ENCODE data around the gene ACOX2.

The ACOX2 gene

DNA sequence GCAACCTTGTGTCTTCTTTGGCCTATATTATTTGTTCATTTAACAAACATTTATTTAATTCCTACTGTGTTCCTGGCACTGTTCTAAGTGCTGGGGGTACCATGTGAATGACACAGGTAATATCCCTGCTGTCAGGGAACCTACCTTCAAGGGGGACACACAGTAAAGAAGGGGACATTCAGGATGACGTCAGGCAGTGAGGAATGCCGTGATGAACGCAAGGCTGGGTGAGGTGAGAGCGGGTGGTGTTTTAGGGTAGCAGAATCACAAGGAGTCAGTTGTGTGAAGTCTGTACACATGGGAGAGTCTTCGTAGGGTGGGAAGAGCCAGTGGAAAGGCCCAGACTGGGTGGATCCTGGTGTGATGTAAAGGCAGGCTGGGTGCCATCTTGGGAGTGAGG lies 41.9 kb upstream of the ACOX2 start:
- in situ Hi-C loops (cut with MboI; ENCODE audit: low sequenced_read_pairs, unreplicated experiment), result loop anchor here (10.0 kb wide), 1 partner anchor 46 kb away; no protein-coding TSS in a partner anchor
- TF ChIP-seq, protein P1, sequence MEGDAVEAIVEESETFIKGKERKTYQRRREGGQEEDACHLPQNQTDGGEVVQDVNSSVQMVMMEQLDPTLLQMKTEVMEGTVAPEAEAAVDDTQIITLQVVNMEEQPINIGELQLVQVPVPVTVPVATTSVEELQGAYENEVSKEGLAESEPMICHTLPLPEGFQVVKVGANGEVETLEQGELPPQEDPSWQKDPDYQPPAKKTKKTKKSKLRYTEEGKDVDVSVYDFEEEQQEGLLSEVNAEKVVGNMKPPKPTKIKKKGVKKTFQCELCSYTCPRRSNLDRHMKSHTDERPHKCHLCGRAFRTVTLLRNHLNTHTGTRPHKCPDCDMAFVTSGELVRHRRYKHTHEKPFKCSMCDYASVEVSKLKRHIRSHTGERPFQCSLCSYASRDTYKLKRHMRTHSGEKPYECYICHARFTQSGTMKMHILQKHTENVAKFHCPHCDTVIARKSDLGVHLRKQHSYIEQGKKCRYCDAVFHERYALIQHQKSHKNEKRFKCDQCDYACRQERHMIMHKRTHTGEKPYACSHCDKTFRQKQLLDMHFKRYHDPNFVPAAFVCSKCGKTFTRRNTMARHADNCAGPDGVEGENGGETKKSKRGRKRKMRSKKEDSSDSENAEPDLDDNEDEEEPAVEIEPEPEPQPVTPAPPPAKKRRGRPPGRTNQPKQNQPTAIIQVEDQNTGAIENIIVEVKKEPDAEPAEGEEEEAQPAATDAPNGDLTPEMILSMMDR (IDR thresholded peaks at IDR 0.05; ENCODE audit: borderline replicate concordance, control extremely low read depth, extremely low read depth, insufficient read depth, missing control alignments), result no peak
- no peak for DNase-seq (ENCODE audit: low spot score)

GRCh38 chr3:58577269-58577821 lies 40.4 kb upstream of the ACOX2 start, which contains the start of gene FAM107A:
TSS of gene FAM107A (minus strand) at chr3:58577391. CDS start at chr3:58569860, 7,531 bp downstream.
- no peak for DNase-seq (ENCODE audit: low spot score)
- in situ Hi-C loops (cut with MboI; ENCODE audit: low sequenced_read_pairs, unreplicated experiment), result loop anchor here (10.0 kb wide), 1 partner anchor 47 kb away; no protein-coding TSS in a partner anchor
- TF ChIP-seq, protein P1 (IDR thresholded peaks at IDR 0.05; ENCODE audit: borderline replicate concordance, control extremely low read depth, extremely low read depth, insufficient read depth, missing control alignments), result no peak

DNA sequence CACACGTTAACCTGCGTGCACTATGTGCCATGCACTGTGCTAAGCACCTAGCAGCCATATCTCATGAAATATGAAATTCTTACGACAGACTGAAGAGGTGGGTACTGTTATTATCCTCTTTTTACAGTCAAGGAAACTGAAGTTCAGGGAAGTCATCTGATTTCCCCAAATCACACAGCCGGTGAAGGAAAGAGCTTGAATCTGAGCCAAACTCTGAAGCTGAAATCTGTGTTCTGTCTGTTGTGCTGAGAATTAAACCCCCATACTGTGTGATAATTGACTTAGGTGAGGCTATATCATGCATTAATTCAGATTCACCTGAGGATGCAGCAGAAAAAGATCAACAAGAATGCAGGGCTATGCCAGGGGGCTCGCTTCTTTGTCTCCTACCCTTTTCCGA lies 39.7 kb upstream of the ACOX2 start:
- in situ Hi-C loops (cut with MboI; ENCODE audit: low sequenced_read_pairs, unreplicated experiment), result loop anchor here (10.0 kb wide), 1 partner anchor 48 kb away; no protein-coding TSS in a partner anchor
- no peak for DNase-seq (ENCODE audit: low spot score)
- TF ChIP-seq, protein P1 (IDR thresholded peaks at IDR 0.05; ENCODE audit: borderline replicate concordance, control extremely low read depth, extremely low read depth, insufficient read depth, missing control alignments), result no peak

- in situ Hi-C loops (cut with MboI; ENCODE audit: low sequenced_read_pairs, unreplicated experiment), result loop anchor here (10.0 kb wide), 1 partner anchor 49 kb away; no protein-coding TSS in a partner anchor
- DNase-seq (ENCODE audit: low spot score), result no peak
- TF ChIP-seq, protein P1 (IDR thresholded peaks at IDR 0.05; ENCODE audit: borderline replicate concordance, control extremely low read depth, extremely low read depth, insufficient read depth, missing control alignments), result no peak
These were observed 39.1 kb upstream of the ACOX2 start for GRCh38 chr3:58575971-58576652.

DNA sequence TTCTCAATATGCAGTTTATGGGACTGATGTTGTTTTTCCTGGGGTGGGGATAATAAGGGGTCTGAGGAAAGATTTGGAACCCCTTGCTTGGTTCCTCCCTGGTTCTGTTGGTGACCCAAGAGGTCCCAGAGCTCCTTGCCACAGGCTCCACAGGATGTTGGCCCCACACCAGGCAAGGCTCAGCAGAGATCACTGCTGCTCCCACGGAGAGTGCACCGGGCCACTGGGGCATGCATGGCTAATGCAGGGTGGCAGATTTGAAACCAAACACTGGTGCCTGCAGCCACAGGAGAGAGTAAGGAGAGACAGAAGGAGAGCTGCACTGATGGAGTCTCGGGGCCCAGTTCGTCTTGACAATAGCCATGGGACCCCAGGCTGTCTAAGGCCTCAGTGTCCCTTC lies 37.7 kb upstream of the ACOX2 start:
- TF ChIP-seq, protein P1 (IDR thresholded peaks at IDR 0.05; ENCODE audit: borderline replicate concordance, control extremely low read depth, extremely low read depth, insufficient read depth, missing control alignments), result no peak
- in situ Hi-C loops (cut with MboI; ENCODE audit: low sequenced_read_pairs, unreplicated experiment), result loop anchor here (10.0 kb wide), 1 partner anchor 50 kb away; no protein-coding TSS in a partner anchor
- no peak for DNase-seq (ENCODE audit: low spot score)

- DNase-seq (ENCODE audit: low spot score), result no peak
- in situ Hi-C loops (cut with MboI; ENCODE audit: low sequenced_read_pairs, unreplicated experiment), result loop anchor here (10.0 kb wide), 1 partner anchor 51 kb away; no protein-coding TSS in a partner anchor
- TF ChIP-seq, protein P1 (IDR thresholded peaks at IDR 0.05; ENCODE audit: borderline replicate concordance, control extremely low read depth, extremely low read depth, insufficient read depth, missing control alignments), result no peak
These were observed 37.1 kb upstream of the ACOX2 start for GRCh38 chr3:58574106-58574505.

All from GM13976 (cell line).